K562 (cell line): ENCODE measurements around the gene AFM. TPM values are rescaled to one million over a fixed set of nuclear protein-coding genes. Genes with fewer than 3 reads are reported as not detected.

Experiments
- ATAC-seq: fragments of 200-7000 bp; cut with Tn5 transposase; 3 replicates; pipeline ENCODE4 v1.9.1; 2020; ENCODE audit warnings: moderate library complexity
- BruUV-seq: library from RNA; stranded (reverse); fragments of 400-500 nt; replicated peaks from 2 replicates; lab custom pipeline; 2021; lab: Mats Ljungman, UMichigan
- CTCF ChIA-PET: fragments of 300-600 bp; formaldehyde crosslinking; extraction: SDS; loops from one replicate; lab custom pipeline; 2021; ENCODE audit warnings: low intra/inter-chr PET ratio; lab: Yijun Ruan, JAX
- POLR2A ChIA-PET: fragments of 300-600, 350-650 bp; sonication (Branson Sonifier 250); formaldehyde crosslinking; extraction: SDS; loops from one replicate; lab custom pipeline; 2021; ENCODE audit warnings: antibody characterized with exemption, inconsistent platforms; lab: Yijun Ruan, JAX
- DNase-seq, 4 experiments: peaks; one replicate each; pipeline versions ENCODE4 v3.0.0 to v3.0.0-alpha.2; 2011 to 2018; ENCODE audit warnings: low spot score in 3 of 4, mixed read lengths in 3 of 4; ENCODE audit errors: extremely low read depth in 1 of 4
- FAIRE-seq: peaks from 2 replicates; lab custom pipeline; 2011; peaks lifted over from hg19 to GRCh38; lab: Jason Lieb, UNC
- H2AFZ ChIP-seq: 2 replicates; pipeline ENCODE4 v1.6.0; 2011; ENCODE audit warnings: low read depth, low read length, control low read depth, inconsistent platforms
- H3K27ac ChIP-seq: fragments of 200-600 bp; 3 replicates; pipeline ENCODE4 v1.8.0; 2011; ENCODE audit warnings: low read depth, mild to moderate bottlenecking, control low read depth, inconsistent platforms, low read length, moderate library complexity, mixed read lengths; ENCODE audit errors: extremely low read depth
- H3K27me3 ChIP-seq, 2 experiments: fragments of 300-600 bp in 1 of 2; 2 replicates in 1 of 2; 3 replicates in 1 of 2; pipeline versions ENCODE4 v1.6.0 to v1.8.0; 2011; ENCODE audit warnings: inconsistent platforms in 2 of 2, low read length in 2 of 2, mild to moderate bottlenecking in 1 of 2, mixed read lengths in 1 of 2, moderate library complexity in 1 of 2; ENCODE audit not compliant: control insufficient read depth in 2 of 2, insufficient read depth in 2 of 2
- H3K36me3 ChIP-seq: fragments of 300-600 bp; 3 replicates; pipeline ENCODE4 v1.8.0; 2011; ENCODE audit warnings: mild to moderate bottlenecking, low read length, inconsistent platforms; ENCODE audit not compliant: control insufficient read depth, insufficient read depth
- H3K4me1 ChIP-seq, 2 experiments: fragments of 200-600 bp in 1 of 2; replicated peaks in 1 of 2; 2 replicates in 1 of 2; 3 replicates in 1 of 2; pipeline versions ENCODE4 v1.5.1 to v1.8.0; 2011; ENCODE audit warnings: inconsistent platforms in 2 of 2, low read length in 2 of 2, mild to moderate bottlenecking in 1 of 2, mixed read lengths in 1 of 2, moderate library complexity in 1 of 2; ENCODE audit not compliant: control insufficient read depth in 2 of 2, insufficient read depth in 2 of 2
- H3K4me2 ChIP-seq: 2 replicates; pipeline ENCODE4 v1.6.1; 2011; ENCODE audit warnings: low read length, control low read depth, inconsistent platforms, mixed read lengths; ENCODE audit not compliant: insufficient read depth
- H3K4me3 ChIP-seq: fragments of 200-600 bp; sonication (generic), shearing (Covaris generic); 2 replicates; pipeline ENCODE4 v1.5.1; 2016; ENCODE audit warnings: control low read depth, inconsistent platforms
- H3K79me2 ChIP-seq: fragments of 200-600 bp; 3 replicates; pipeline ENCODE4 v1.8.0; 2011; ENCODE audit warnings: low read length, inconsistent platforms; ENCODE audit not compliant: control insufficient read depth, insufficient read depth
- H3K9ac ChIP-seq, 2 experiments: 2 replicates each; pipeline versions ENCODE4 v1.6.0 to v1.6.1; 2011; ENCODE audit warnings: low read depth in 2 of 2, low read length in 2 of 2, control low read depth in 1 of 2, inconsistent platforms in 1 of 2, mild to moderate bottlenecking in 1 of 2, mixed read lengths in 1 of 2; ENCODE audit not compliant: insufficient read depth in 1 of 2
- H3K9me1 ChIP-seq: one replicate; pipeline ENCODE4 v1.6.0; 2011; ENCODE audit warnings: inconsistent platforms, mild to moderate bottlenecking, low read length, moderate library complexity; ENCODE audit not compliant: control insufficient read depth, insufficient read depth
- H3K9me3 ChIP-seq: replicated peaks from 2 replicates; pipeline ENCODE4 v1.5.1; 2011; ENCODE audit warnings: low read depth, low read length, inconsistent platforms; ENCODE audit not compliant: control insufficient read depth, insufficient read depth
- H4K20me1 ChIP-seq: replicated peaks from 2 replicates; pipeline ENCODE4 v1.6.1; 2011; ENCODE audit warnings: low read length, inconsistent platforms, mixed read lengths; ENCODE audit not compliant: control insufficient read depth, insufficient read depth
- ILK ChIP-seq: fragments of 450-650 bp; IDR thresholded peaks from 2 replicates; pipeline ENCODE4 v1.6.1; 2016; ENCODE audit warnings: missing genetic modification characterization, low read depth, mild to moderate bottlenecking, missing compliant biosample characterization, moderate library complexity, borderline replicate concordance
- SRSF3 ChIP-seq: fragments of 200-400 bp; formaldehyde crosslinking; IDR thresholded peaks from 2 replicates; pipeline ENCODE4 v1.6.1; 2016; ENCODE audit warnings: mild to moderate bottlenecking, low read length, moderate library complexity; ENCODE audit not compliant: insufficient read depth
- SRSF9 ChIP-seq: fragments of 200-400 bp; formaldehyde crosslinking; IDR thresholded peaks from 2 replicates; pipeline ENCODE4 v1.6.1; 2017; ENCODE audit warnings: low read depth, low read length, borderline replicate concordance
- WGBS: fragments of 100-300 bp; shearing (Covaris generic); methylation state at CpG from one replicate; pipeline ENCODE4 v1.1.6; 2016; ENCODE audit warnings: low coverage, mixed read lengths; ENCODE audit not compliant: insufficient coverage; ENCODE audit errors: missing lambda C conversion rate; 5-methylcytosine and 5-hydroxymethylcytosine counted together
- in situ Hi-C: fragments of 300-500 bp; cut with MboI; formaldehyde crosslinking; loops from 4 replicates; pipeline ENCODE4 v1.15.0; 2018; ENCODE audit warnings: inconsistent platforms, mixed read lengths
- intact Hi-C: fragments of 100-400 bp; cut with micrococcal nuclease; formaldehyde crosslinking; loops from 2 replicates; pipeline ENCODE4 v1.14.2; 2022
- polyA plus RNA-seq, 8 experiments: library from polyadenylated mRNA; depleted of rRNA in 4 of 8; stranded (reverse) in 5 of 8; unstranded in 3 of 8; fragments of >200 nt; fragmentation: Nextera tagmentation in 2 of 8; fragmentation: Illumina TruSeq in 1 of 8; extraction: Ambion mirVana in 2 of 8; extraction: Trizol in 1 of 8; gene quantifications; 2 replicates each; pipeline versions ENCODE4 v1.2.1 to v1.2.3, GENCODE V29; 2011 to 2014; ENCODE audit warnings: inconsistent platforms in 1 of 8, missing spikeins in 1 of 8
- total RNA-seq, 7 experiments: library from RNA; depleted of rRNA in 6 of 7; stranded (reverse); fragments of >200 nt in 6 of 7; fragmentation: Illumina TruSeq in 2 of 7; extraction: Trizol in 2 of 7; gene quantifications; 2 replicates each; pipeline versions ENCODE4 v1.2.1 to v1.2.3, GENCODE V29; 2011 to 2021; ENCODE audit warnings: low replicate concordance in 1 of 7

The AFM gene
- total and polyA plus RNA-seq, 9 of the 15 experiments (the other 6 are each of a cell fraction or from before 2014, with no cell fraction given) = 0.07 to 0.15 (median 0.12) TPM; not detected in 5

- no peak for TF ChIP-seq SRSF9
- no peak for TF ChIP-seq ILK (tag)
- no peaks in the 10 kb centered on the region for H3K79me2 ChIP-seq
- H3K9me3 ChIP-seq = no peaks in the 10 kb centered on the region
- 20% methylated on average over 3 of the region's 3 CpGs for WGBS
- ATAC-seq = no peak
- no peak for DNase-seq
- FAIRE-seq = no peak
- H3K27ac ChIP-seq = no peak overlapping the region
- H3K9me1 ChIP-seq = no peaks in the 10 kb centered on the region
- no TSS peak for BruUV-seq
- H3K9ac ChIP-seq = no peak overlapping the region
- no peaks in the 10 kb centered on the region for H4K20me1 ChIP-seq
- intact Hi-C loops = loop anchor here (10.0 kb wide), 2 partner anchors 128 to 212 kb away; no protein-coding TSS in a partner anchor
- H2AFZ ChIP-seq = 0 out of 2 replicates have a peak overlapping the region, but pooled peaks have one; percentile 64
- POLR2A ChIA-PET = interaction anchor here (0.7 kb wide), 1 partner anchor 1258 kb away, joined by 3 read pairs; no protein-coding TSS in a partner anchor
- in situ Hi-C loops = no loop called here
- H3K4me3 ChIP-seq = no peak overlapping the region
- no peaks in the 10 kb centered on the region for H3K4me1 ChIP-seq
- CTCF ChIA-PET = no interaction called here
- no peaks in the 10 kb centered on the region for H3K36me3 ChIP-seq
- H3K4me2 ChIP-seq = no peak overlapping the region
- no peaks in the 10 kb centered on the region for H3K27me3 ChIP-seq
Observed at GRCh38 chr4:73443224-73443623, 38.3 kb upstream of the AFM start.

GRCh38 chr4:73445383-73446335 lies 35.9 kb upstream of the AFM start:
- Histone ChIP-seq H3K27ac (no peak overlapping the region), H3K9ac (no peak overlapping the region), H3K9me1 (no peaks in the 10 kb centered on the region), H3K79me2 (no peaks in the 10 kb centered on the region), H4K20me1 (no peaks in the 10 kb centered on the region), H3K4me3 (no peak overlapping the region), H2AFZ (no peak overlapping the region), H3K36me3 (no peaks in the 10 kb centered on the region), H3K9me3 (no peaks in the 10 kb centered on the region), H3K4me1 (peaks cover 3 to 6% of the 10 kb centered on the region in 2 experiments; a peak in 3 of 5 replicates), H3K27me3 (no peaks in the 10 kb centered on the region), H3K4me2 (no peak overlapping the region)
- intact Hi-C loops (loop anchor here (1.0 to 10.0 kb wide), 3 partner anchors 104 to 209 kb away; no protein-coding TSS in a partner anchor), in situ Hi-C loops (no loop called here)
- no peak for FAIRE-seq
- ChIA-PET CTCF (interaction anchor here (1.8 kb wide), 1 partner anchor 104 kb away, joined by 12 read pairs; no protein-coding TSS in a partner anchor), POLR2A (interaction anchor here (1.0 to 1.4 kb wide), 3 partner anchors 7 to 115 kb away, joined by 3 read pairs; no protein-coding TSS in a partner anchor)
- ATAC-seq = no peak
- no TSS peak for BruUV-seq
- no peak for DNase-seq
- 55% methylated on average over 7 of the region's 7 CpGs for WGBS
- TF ChIP-seq SRSF3 = no peak
